Breast epithelium (tissue), 4 donors: ENCODE data around the gene THADA. TPM values are rescaled to one million over a fixed set of nuclear protein-coding genes. Genes with fewer than 3 reads are reported as not detected.

Source experiments
- DNase-seq, 2 donors: peaks; one replicate each; pipeline ENCODE4 v3.0.0-alpha.2; 2019; ENCODE audit warnings: low spot score in 2 of 2
- H3K27ac ChIP-seq, 2 donors: fragments of 200-600 bp; sonication (generic) in 1 of 2; one replicate each; pipeline ENCODE4 v1.5.1; 2016 to 2019; ENCODE audit warnings: mild to moderate bottlenecking in 1 of 2
- H3K27me3 ChIP-seq, 2 donors: fragments of 200-600 bp; sonication (generic) in 1 of 2; one replicate each; pipeline versions ENCODE4 v1.5.1 to v1.6.0; 2017 to 2019; ENCODE audit warnings: control low read depth in 1 of 2, mild to moderate bottlenecking in 1 of 2
- H3K36me3 ChIP-seq: fragments of 200-600 bp; one replicate; pipeline ENCODE4 v1.5.1; 2019
- H3K4me1 ChIP-seq, 2 donors: fragments of 200-600 bp; sonication (generic); one replicate each; pipeline ENCODE4 v1.5.1; 2016 to 2019; ENCODE audit warnings: control low read depth in 1 of 2
- H3K4me3 ChIP-seq, 3 donors: fragments of 200-600 bp; sonication (generic); 1 replicate in 2 of 3; 2 replicates in 1 of 3; pipeline ENCODE4 v1.5.1; 2016 to 2019; ENCODE audit warnings: mild to moderate bottlenecking in 3 of 3, moderate library complexity in 2 of 3
- H3K9me3 ChIP-seq, 2 donors: fragments of 200-600 bp; sonication (generic) in 1 of 2; one replicate each; pipeline ENCODE4 v1.5.1; 2016 to 2019; ENCODE audit warnings: control low read depth in 1 of 2
- POLR2A ChIP-seq: fragments of 450-650 bp; IDR thresholded peaks from one replicate; pipeline ENCODE4 v1.6.1; 2016; ENCODE audit warnings: antibody characterized with exemption, mild to moderate bottlenecking, moderate library complexity
- POLR2AphosphoS5 ChIP-seq, 3 donors: sonication (generic); formaldehyde crosslinking; IDR thresholded peaks; one replicate each; pipeline ENCODE4 v1.6.1; 2017; ENCODE audit warnings: antibody characterized with exemption in 3 of 3
- intact Hi-C: fragments of 100-400 bp; cut with DNase I; formaldehyde crosslinking; loops from one replicate; pipeline ENCODE4 v1.15.1; 2023; ENCODE audit warnings: low total_unique reads
- total RNA-seq, 3 donors: library from RNA; depleted of rRNA; stranded (reverse); fragments of >200 nt; gene quantifications; one replicate each; pipeline ENCODE4 v1.1.0, GENCODE V29; 2016
- TF ChIP-seq, protein P1 (sequence below), 3 donors: fragments of 450-650 bp; IDR thresholded peaks; one replicate each; pipeline ENCODE4 v1.5.1; 2016 to 2017; ENCODE audit warnings: antibody characterized with exemption in 3 of 3, mild to moderate bottlenecking in 3 of 3, moderate library complexity in 3 of 3

Gene THADA
- total RNA-seq, 3 donors from 2014 or later, result 41.1 to 60.6 (median 49.5) TPM

DNA sequence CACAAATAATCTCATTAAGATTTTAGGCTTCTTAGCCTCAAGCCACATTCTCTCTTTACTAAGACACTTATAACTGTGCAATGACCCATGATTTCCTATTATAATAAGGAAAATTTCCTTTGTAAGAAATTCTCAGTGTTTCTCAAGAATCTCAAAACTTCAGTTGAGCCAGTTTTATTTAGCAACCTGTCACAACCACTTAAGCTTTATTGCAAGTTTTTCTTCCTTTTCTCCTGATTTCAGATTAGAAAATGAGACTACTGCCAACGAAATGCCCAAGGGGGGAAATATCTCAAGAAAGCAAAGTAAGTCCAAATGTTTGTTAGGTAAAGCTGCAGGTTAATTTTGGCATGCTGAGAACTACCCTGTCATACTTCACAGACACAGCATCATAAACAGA lies 178.5 kb downstream of the THADA start:
- no peaks in the 10 kb centered on the region for H3K27me3 ChIP-seq
- H3K4me1 ChIP-seq, result peaks cover 0 to 5% of the 10 kb centered on the region in 2 donors
- no peak for DNase-seq
- TF ChIP-seq, protein P1, sequence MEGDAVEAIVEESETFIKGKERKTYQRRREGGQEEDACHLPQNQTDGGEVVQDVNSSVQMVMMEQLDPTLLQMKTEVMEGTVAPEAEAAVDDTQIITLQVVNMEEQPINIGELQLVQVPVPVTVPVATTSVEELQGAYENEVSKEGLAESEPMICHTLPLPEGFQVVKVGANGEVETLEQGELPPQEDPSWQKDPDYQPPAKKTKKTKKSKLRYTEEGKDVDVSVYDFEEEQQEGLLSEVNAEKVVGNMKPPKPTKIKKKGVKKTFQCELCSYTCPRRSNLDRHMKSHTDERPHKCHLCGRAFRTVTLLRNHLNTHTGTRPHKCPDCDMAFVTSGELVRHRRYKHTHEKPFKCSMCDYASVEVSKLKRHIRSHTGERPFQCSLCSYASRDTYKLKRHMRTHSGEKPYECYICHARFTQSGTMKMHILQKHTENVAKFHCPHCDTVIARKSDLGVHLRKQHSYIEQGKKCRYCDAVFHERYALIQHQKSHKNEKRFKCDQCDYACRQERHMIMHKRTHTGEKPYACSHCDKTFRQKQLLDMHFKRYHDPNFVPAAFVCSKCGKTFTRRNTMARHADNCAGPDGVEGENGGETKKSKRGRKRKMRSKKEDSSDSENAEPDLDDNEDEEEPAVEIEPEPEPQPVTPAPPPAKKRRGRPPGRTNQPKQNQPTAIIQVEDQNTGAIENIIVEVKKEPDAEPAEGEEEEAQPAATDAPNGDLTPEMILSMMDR (IDR thresholded peaks at IDR 0.05), result no peak
- TF ChIP-seq POLR2AphosphoS5 (IDR thresholded peaks at IDR 0.05), result no peak
- TF ChIP-seq POLR2A, result no peak
- no peak overlapping the region for H3K4me3 ChIP-seq
- H3K36me3 ChIP-seq, result no peaks in the 10 kb centered on the region
- H3K27ac ChIP-seq, result peak overlapping the region in 1 of 2 donors; percentile 35
- no peaks in the 10 kb centered on the region for H3K9me3 ChIP-seq
- intact Hi-C loops, result no loop called here

DNA sequence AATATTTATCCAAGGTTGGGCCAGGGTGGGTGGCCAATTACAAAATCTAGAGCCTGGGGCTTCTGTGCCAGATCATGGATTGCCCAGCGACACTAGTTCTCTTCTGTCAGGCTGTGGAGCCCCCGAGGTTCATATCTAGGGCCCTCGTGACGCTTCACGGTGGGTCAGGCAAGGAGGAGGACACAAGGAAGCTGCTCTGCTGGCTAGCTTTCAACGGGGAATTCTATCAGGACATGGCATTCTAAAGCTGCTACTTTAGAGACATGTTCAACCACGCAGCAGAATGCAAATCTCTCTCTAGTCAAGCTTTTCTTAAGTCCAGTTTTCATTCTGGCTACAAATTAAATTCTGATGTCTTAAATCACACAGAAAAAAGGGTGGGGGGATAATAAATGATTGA lies 180.2 kb downstream of the THADA start:
- no peaks in the 10 kb centered on the region for H3K9me3 ChIP-seq
- H3K27me3 ChIP-seq, result no peaks in the 10 kb centered on the region
- peaks cover 0 to 5% of the 10 kb centered on the region in 2 donors for H3K4me1 ChIP-seq
- H3K27ac ChIP-seq, result peak overlapping the region; percentile 62 to 68
- intact Hi-C loops, result no loop called here
- no peak for TF ChIP-seq POLR2A
- no peak for TF ChIP-seq POLR2AphosphoS5 (IDR thresholded peaks at IDR 0.05)
- TF ChIP-seq, protein P1 (IDR thresholded peaks at IDR 0.05), result no peak
- H3K4me3 ChIP-seq, result no peak overlapping the region
- no peak for DNase-seq
- H3K36me3 ChIP-seq, result no peaks in the 10 kb centered on the region

DNA sequence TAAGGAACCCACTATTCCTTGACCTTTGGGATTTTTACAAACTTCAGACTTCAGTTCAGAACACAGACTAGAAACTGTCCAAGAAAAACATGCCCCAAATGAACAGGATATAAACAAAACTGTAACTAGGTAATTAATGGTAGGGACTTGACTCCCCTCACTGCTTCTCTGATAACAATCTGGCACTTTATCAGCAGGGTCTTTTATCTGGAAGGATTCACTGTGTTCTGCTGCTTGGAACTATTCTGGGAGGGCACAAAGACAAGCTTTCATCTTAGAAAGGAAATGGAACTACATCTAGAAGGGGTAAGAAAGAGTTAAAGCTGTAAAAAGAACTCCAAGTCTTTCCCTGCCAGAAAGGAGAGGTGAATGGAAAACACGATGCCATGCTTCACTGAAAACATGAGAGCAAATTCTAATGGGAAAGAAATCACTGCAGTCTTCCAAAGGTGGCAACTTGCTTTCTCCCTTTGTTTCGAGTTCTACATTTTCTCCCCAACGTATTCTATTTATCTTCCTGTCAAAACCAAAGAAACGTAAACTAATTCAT lies 181.2 kb downstream of the THADA start:
- no peaks in the 10 kb centered on the region for H3K9me3 ChIP-seq
- no peaks in the 10 kb centered on the region for H3K36me3 ChIP-seq
- no peak overlapping the region for H3K4me3 ChIP-seq
- no peaks in the 10 kb centered on the region for H3K27me3 ChIP-seq
- TF ChIP-seq POLR2AphosphoS5 (IDR thresholded peaks at IDR 0.05) (no peak), POLR2A (no peak)
- TF ChIP-seq, protein P1 (IDR thresholded peaks at IDR 0.05), result no peak
- no peak for DNase-seq
- peak overlapping the region in 1 of 2 donors; percentile 68 for H3K27ac ChIP-seq
- intact Hi-C loops, result no loop called here
- H3K4me1 ChIP-seq, result peaks cover 0 to 5% of the 10 kb centered on the region in 2 donors

DNA sequence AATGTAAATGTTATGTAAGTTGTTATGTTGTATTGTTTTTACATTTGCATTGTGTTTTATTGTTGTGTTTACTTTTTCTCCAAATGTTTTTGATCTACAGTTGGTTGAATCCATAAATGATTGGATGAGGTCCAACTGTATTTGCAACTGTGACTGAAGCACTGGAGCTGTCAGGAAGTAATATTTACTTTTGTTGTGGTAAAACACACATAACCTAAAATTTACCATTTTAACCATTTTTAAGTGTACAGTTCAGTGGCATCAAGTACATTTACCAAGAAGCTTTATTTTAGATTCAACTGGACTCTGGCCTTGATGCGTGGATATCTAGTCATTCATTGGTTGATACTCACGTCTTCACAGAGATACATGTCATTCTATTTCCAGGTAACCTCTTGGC lies 181.8 kb downstream of the THADA start:
- Histone ChIP-seq H3K4me1 (peaks cover 0 to 5% of the 10 kb centered on the region in 2 donors), H3K4me3 (no peak overlapping the region), H3K9me3 (no peaks in the 10 kb centered on the region), H3K27me3 (no peaks in the 10 kb centered on the region), H3K36me3 (no peaks in the 10 kb centered on the region), H3K27ac (peak overlapping the region in 1 of 2 donors; percentile 68)
- TF ChIP-seq POLR2AphosphoS5 (IDR thresholded peaks at IDR 0.05) (no peak), POLR2A (no peak)
- TF ChIP-seq, protein P1 (IDR thresholded peaks at IDR 0.05), result no peak
- DNase-seq, result no peak
- intact Hi-C loops, result no loop called here

DNA sequence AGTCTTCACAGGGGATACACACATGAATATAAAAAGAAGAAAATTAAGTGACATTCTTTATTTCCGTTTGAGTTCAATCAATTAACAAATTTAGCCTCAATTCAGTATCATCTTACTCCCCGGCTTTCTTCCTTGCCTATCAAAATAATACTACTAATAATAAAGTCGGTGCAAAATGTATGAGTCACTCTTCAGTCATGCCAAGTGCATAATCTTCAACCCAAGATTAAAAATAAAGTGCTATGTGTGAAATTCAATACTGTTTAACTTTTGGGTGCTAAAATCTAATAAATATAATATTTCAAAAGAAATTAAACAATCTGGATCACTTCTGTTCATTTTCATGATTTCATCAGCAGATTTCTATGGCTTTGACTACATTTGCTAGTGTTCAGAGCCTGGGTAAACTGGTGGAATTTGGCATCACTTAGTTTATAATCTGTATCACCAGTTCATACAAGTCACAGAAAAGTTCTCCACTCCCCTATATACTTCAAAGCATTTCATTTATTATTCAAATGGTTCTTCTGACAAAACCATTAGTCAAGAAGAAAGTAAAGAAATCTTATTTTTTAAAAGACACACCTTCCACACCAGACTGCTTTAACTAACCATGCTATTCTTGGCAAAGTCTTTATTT lies 183.6 kb downstream of the THADA start:
- no peak overlapping the region for H3K4me3 ChIP-seq
- no peak for DNase-seq
- no peak overlapping the region for H3K27ac ChIP-seq
- H3K27me3 ChIP-seq, result no peaks in the 10 kb centered on the region
- intact Hi-C loops, result no loop called here
- TF ChIP-seq POLR2A, result no peak
- no peak for TF ChIP-seq POLR2AphosphoS5 (IDR thresholded peaks at IDR 0.05)
- TF ChIP-seq, protein P1 (IDR thresholded peaks at IDR 0.05), result no peak
- H3K4me1 ChIP-seq, result peaks cover 0 to 2% of the 10 kb centered on the region in 2 donors
- no peaks in the 10 kb centered on the region for H3K9me3 ChIP-seq
- H3K36me3 ChIP-seq, result no peaks in the 10 kb centered on the region
